CD4-positive, alpha-beta memory T cell (primary cell): ENCODE data around the gene SLC25A51. TPM values are rescaled to one million over a fixed set of nuclear protein-coding genes. Genes with fewer than 3 reads are reported as not detected.

Experiments
- CTCF ChIA-PET: fragments of 350-600 bp; sonication (Branson Sonifier 250); formaldehyde crosslinking; loops from one replicate; lab custom pipeline; 2021; ENCODE audit warnings: inconsistent platforms; ENCODE audit not compliant: partially characterized antibody; lab: Charles Lee
- POLR2A ChIA-PET: fragments of 350-600 bp; sonication (Branson Sonifier 250); formaldehyde crosslinking; loops from one replicate; lab custom pipeline; 2021; ENCODE audit not compliant: partially characterized antibody; lab: Charles Lee
- DNase-seq, 5 donors: peaks; one replicate each; pipeline versions ENCODE4 v3.0.0 to v3.0.0-alpha.2; 2020 to 2022; ENCODE audit warnings: mixed read lengths in 1 of 5
- H3K27ac ChIP-seq: one replicate; pipeline ENCODE4 v1.7.0; 2013; ENCODE audit warnings: low read depth, low read length
- H3K27me3 ChIP-seq: 2 replicates; pipeline ENCODE4 v1.7.0; 2013; ENCODE audit warnings: mild to moderate bottlenecking, low read length, moderate library complexity; ENCODE audit not compliant: insufficient read depth
- H3K36me3 ChIP-seq: 2 replicates; pipeline ENCODE4 v1.7.0; 2013; ENCODE audit warnings: mild to moderate bottlenecking, low read length, moderate library complexity; ENCODE audit not compliant: insufficient read depth
- H3K4me1 ChIP-seq: 2 replicates; pipeline ENCODE4 v1.7.0; 2013; ENCODE audit warnings: mild to moderate bottlenecking, low read length, moderate library complexity; ENCODE audit not compliant: insufficient read depth
- H3K4me3 ChIP-seq, 2 donors: one replicate each; pipeline ENCODE4 v1.7.0; 2013; ENCODE audit warnings: low read length in 2 of 2, mild to moderate bottlenecking in 1 of 2
- H3K9me3 ChIP-seq, 2 donors: one replicate each; pipeline ENCODE4 v1.7.0; 2013; ENCODE audit warnings: low read length in 2 of 2, control low read depth in 1 of 2; ENCODE audit not compliant: control insufficient read depth in 1 of 2
- H3K27ac Mint-ChIP-seq, 7 donors: one replicate each; pipeline ENCODE4 v1.8.0; 2020 to 2021; ENCODE audit warnings: mixed read lengths in 7 of 7, mild to moderate bottlenecking in 6 of 7, inconsistent platforms in 3 of 7, moderate library complexity in 3 of 7
- H3K27me3 Mint-ChIP-seq, 2 donors: one replicate each; pipeline ENCODE4 v1.8.0; 2020 to 2021; ENCODE audit warnings: mixed read lengths in 2 of 2
- H3K36me3 Mint-ChIP-seq, 2 donors: one replicate each; pipeline ENCODE4 v1.8.0; 2020 to 2021; ENCODE audit warnings: mixed read lengths in 2 of 2, inconsistent platforms in 1 of 2, mild to moderate bottlenecking in 1 of 2
- H3K4me1 Mint-ChIP-seq, 4 donors: one replicate each; pipeline ENCODE4 v1.8.0; 2020 to 2021; ENCODE audit warnings: mixed read lengths in 4 of 4, mild to moderate bottlenecking in 1 of 4
- H3K4me3 Mint-ChIP-seq, 8 donors: one replicate each; pipeline ENCODE4 v1.8.0; 2020 to 2021; ENCODE audit warnings: mixed read lengths in 8 of 8, mild to moderate bottlenecking in 7 of 8, moderate library complexity in 6 of 8, inconsistent platforms in 3 of 8
- H3K9me3 Mint-ChIP-seq, 8 donors: one replicate each; pipeline ENCODE4 v1.8.0; 2020 to 2021; ENCODE audit warnings: mixed read lengths in 8 of 8, mild to moderate bottlenecking in 5 of 8, inconsistent platforms in 3 of 8, moderate library complexity in 1 of 8
- intact Hi-C: fragments of 100-400 bp; cut with micrococcal nuclease; formaldehyde crosslinking; loops from one replicate; pipeline ENCODE4 v1.15.1; 2023
- polyA plus RNA-seq, 2 donors: library from polyadenylated mRNA; unstranded; fragments of 300-500 nt; fragmentation: Illumina TruSeq; gene quantifications; one replicate each; pipeline ENCODE4 v1.2.3, GENCODE V29; 2021
- total RNA-seq, 2 experiments: library from RNA; stranded (reverse); gene quantifications; one replicate each; pipeline ENCODE4 v1.2.3, GENCODE V29; 2021

The SLC25A51 gene
- total and polyA plus RNA-seq, 4 experiments from 2014 or later: 8.0 to 43.3 (median 27.0) TPM

GRCh38 chr9:37943345-37944265 lies 39.7 kb upstream of the SLC25A51 start:
- no peaks in the 10 kb centered on the region for H3K9me3 Mint-ChIP-seq
- CTCF ChIA-PET: no interaction called here

GRCh38 chr9:37942621-37943344 lies 38.9 kb upstream of the SLC25A51 start:
- H3K4me3 Mint-ChIP-seq: no peak overlapping the region
- intact Hi-C loops: no loop called here
- DNase-seq: no peak
- H3K27me3 Mint-ChIP-seq: no peaks in the 10 kb centered on the region
- H3K36me3 Mint-ChIP-seq: no peaks in the 10 kb centered on the region
- ChIA-PET CTCF (no interaction called here), POLR2A (no interaction called here)
- no peaks in the 10 kb centered on the region for H3K4me1 ChIP-seq
- no peaks in the 10 kb centered on the region for H3K4me1 Mint-ChIP-seq
- no peak overlapping the region for H3K27ac ChIP-seq
- no peak overlapping the region for H3K27ac Mint-ChIP-seq
- no peaks in the 10 kb centered on the region for H3K9me3 Mint-ChIP-seq
- no peak overlapping the region for H3K4me3 ChIP-seq
- H3K27me3 ChIP-seq: no peaks in the 10 kb centered on the region
- no peaks in the 10 kb centered on the region for H3K36me3 ChIP-seq
- H3K9me3 ChIP-seq: no peaks in the 10 kb centered on the region

More at GRCh38 chr9:37943345-37944265, 39.7 kb upstream of the SLC25A51 start:
- Mint-ChIP-seq H3K27me3 (no peaks in the 10 kb centered on the region), H3K4me1 (no peaks in the 10 kb centered on the region), H3K4me3 (no peak overlapping the region), H3K36me3 (no peaks in the 10 kb centered on the region), H3K27ac (no peak overlapping the region)
- intact Hi-C loops: no loop called here
- H3K9me3 ChIP-seq: no peaks in the 10 kb centered on the region
- no peak overlapping the region for H3K27ac ChIP-seq
- POLR2A ChIA-PET: no interaction called here
- no peak for DNase-seq
- no peaks in the 10 kb centered on the region for H3K4me1 ChIP-seq
- H3K36me3 ChIP-seq: no peaks in the 10 kb centered on the region
- H3K4me3 ChIP-seq: no peak overlapping the region
- no peaks in the 10 kb centered on the region for H3K27me3 ChIP-seq

- Mint-ChIP-seq H3K36me3 (no peaks in the 10 kb centered on the region), H3K4me3 (no peak overlapping the region), H3K9me3 (no peaks in the 10 kb centered on the region), H3K27me3 (no peaks in the 10 kb centered on the region), H3K27ac (no peak overlapping the region), H3K4me1 (no peaks in the 10 kb centered on the region)
- Histone ChIP-seq H3K27ac (no peak overlapping the region), H3K9me3 (no peaks in the 10 kb centered on the region), H3K4me3 (no peak overlapping the region), H3K27me3 (no peaks in the 10 kb centered on the region), H3K36me3 (no peaks in the 10 kb centered on the region), H3K4me1 (no peaks in the 10 kb centered on the region)
- intact Hi-C loops: no loop called here
- CTCF ChIA-PET: interaction anchor here (1.2 kb wide), 1 partner anchor 27 kb away, joined by 3 read pairs; no protein-coding TSS in a partner anchor
- POLR2A ChIA-PET: no interaction called here
- DNase-seq: no peak
Measured at GRCh38 chr9:37941253-37941652, 37.3 kb upstream of the SLC25A51 start.

- no peak overlapping the region for H3K27ac Mint-ChIP-seq
- no peaks in the 10 kb centered on the region for H3K27me3 Mint-ChIP-seq
- H3K27ac ChIP-seq: no peak overlapping the region
- ChIA-PET CTCF (no interaction called here), POLR2A (no interaction called here)
- no peaks in the 10 kb centered on the region for H3K9me3 Mint-ChIP-seq
- H3K4me1 Mint-ChIP-seq: no peaks in the 10 kb centered on the region
- H3K36me3 ChIP-seq: no peaks in the 10 kb centered on the region
- H3K4me1 ChIP-seq: no peaks in the 10 kb centered on the region
- H3K4me3 Mint-ChIP-seq: no peak overlapping the region
- H3K4me3 ChIP-seq: no peak overlapping the region
- H3K27me3 ChIP-seq: no peaks in the 10 kb centered on the region
- H3K36me3 Mint-ChIP-seq: no peaks in the 10 kb centered on the region
- no peak for DNase-seq
- intact Hi-C loops: no loop called here
- no peaks in the 10 kb centered on the region for H3K9me3 ChIP-seq
Measured at GRCh38 chr9:37939575-37940095, 35.7 kb upstream of the SLC25A51 start.

GRCh38 chr9:37938121-37938891 lies 34.4 kb upstream of the SLC25A51 start:
- H3K4me3 Mint-ChIP-seq: no peak overlapping the region
- H3K9me3 ChIP-seq: no peaks in the 10 kb centered on the region
- no peaks in the 10 kb centered on the region for H3K36me3 ChIP-seq
- H3K27me3 ChIP-seq: no peaks in the 10 kb centered on the region
- ChIA-PET CTCF (no interaction called here), POLR2A (no interaction called here)
- H3K27me3 Mint-ChIP-seq: no peaks in the 10 kb centered on the region
- intact Hi-C loops: no loop called here
- no peaks in the 10 kb centered on the region for H3K4me1 Mint-ChIP-seq
- H3K4me3 ChIP-seq: no peak overlapping the region
- no peaks in the 10 kb centered on the region for H3K36me3 Mint-ChIP-seq
- H3K27ac Mint-ChIP-seq: no peak overlapping the region
- H3K4me1 ChIP-seq: no peaks in the 10 kb centered on the region
- no peaks in the 10 kb centered on the region for H3K9me3 Mint-ChIP-seq
- no peak overlapping the region for H3K27ac ChIP-seq
- DNase-seq: no peak

- POLR2A ChIA-PET: no interaction called here
- no peaks in the 10 kb centered on the region for H3K36me3 Mint-ChIP-seq
- DNase-seq: no peak
- Histone ChIP-seq H3K4me1 (no peaks in the 10 kb centered on the region), H3K27me3 (no peaks in the 10 kb centered on the region), H3K4me3 (no peak overlapping the region), H3K27ac (no peak overlapping the region), H3K9me3 (no peaks in the 10 kb centered on the region), H3K36me3 (no peaks in the 10 kb centered on the region)
- no peak overlapping the region for H3K27ac Mint-ChIP-seq
- no peaks in the 10 kb centered on the region for H3K27me3 Mint-ChIP-seq
- CTCF ChIA-PET: no interaction called here
- no peaks in the 10 kb centered on the region for H3K4me1 Mint-ChIP-seq
- no peak overlapping the region for H3K4me3 Mint-ChIP-seq
- intact Hi-C loops: no loop called here
- no peaks in the 10 kb centered on the region for H3K9me3 Mint-ChIP-seq
Measured at GRCh38 chr9:37937366-37937765, 33.4 kb upstream of the SLC25A51 start.

- H3K9me3 ChIP-seq: no peaks in the 10 kb centered on the region
- Mint-ChIP-seq H3K4me1 (no peaks in the 10 kb centered on the region), H3K9me3 (no peaks in the 10 kb centered on the region), H3K4me3 (no peak overlapping the region), H3K27ac (no peak overlapping the region), H3K36me3 (no peaks in the 10 kb centered on the region), H3K27me3 (no peaks in the 10 kb centered on the region)
- no peaks in the 10 kb centered on the region for H3K36me3 ChIP-seq
- H3K27me3 ChIP-seq: no peaks in the 10 kb centered on the region
- H3K4me1 ChIP-seq: no peaks in the 10 kb centered on the region
- ChIA-PET POLR2A (no interaction called here), CTCF (no interaction called here)
- no peak for DNase-seq
- no peak overlapping the region for H3K4me3 ChIP-seq
- intact Hi-C loops: no loop called here
- no peak overlapping the region for H3K27ac ChIP-seq
Measured at GRCh38 chr9:37936965-37937364, 33.0 kb upstream of the SLC25A51 start.
